GM06990 (cell line): Measurements from ENCODE around the gene FUZ.

Experiments
- DNase-seq: peaks from one replicate; pipeline ENCODE4 v3.0.0-alpha.2; 2011; ENCODE audit not compliant: insufficient read length; ENCODE audit errors: extremely low read depth
- H3K27me3 ChIP-seq: replicated peaks from 2 replicates; pipeline ENCODE4 v1.6.0; 2011; ENCODE audit warnings: low read length; ENCODE audit not compliant: control insufficient read depth, insufficient read depth
- H3K36me3 ChIP-seq: 2 replicates; pipeline ENCODE4 v1.5.1; 2011; ENCODE audit warnings: low read length; ENCODE audit not compliant: control insufficient read depth, insufficient read depth
- H3K4me3 ChIP-seq: replicated peaks from 2 replicates; pipeline ENCODE4 v1.5.1; 2011; ENCODE audit warnings: low read depth, mild to moderate bottlenecking, control low read depth, low read length
- TF ChIP-seq, protein P1 (sequence below): IDR thresholded peaks from 2 replicates; pipeline ENCODE4 v1.5.1; 2011; ENCODE audit warnings: low read length, control low read depth, mild to moderate bottlenecking, inconsistent platforms; ENCODE audit not compliant: insufficient read depth, poor library complexity, severe bottlenecking

FUZ gene

DNA sequence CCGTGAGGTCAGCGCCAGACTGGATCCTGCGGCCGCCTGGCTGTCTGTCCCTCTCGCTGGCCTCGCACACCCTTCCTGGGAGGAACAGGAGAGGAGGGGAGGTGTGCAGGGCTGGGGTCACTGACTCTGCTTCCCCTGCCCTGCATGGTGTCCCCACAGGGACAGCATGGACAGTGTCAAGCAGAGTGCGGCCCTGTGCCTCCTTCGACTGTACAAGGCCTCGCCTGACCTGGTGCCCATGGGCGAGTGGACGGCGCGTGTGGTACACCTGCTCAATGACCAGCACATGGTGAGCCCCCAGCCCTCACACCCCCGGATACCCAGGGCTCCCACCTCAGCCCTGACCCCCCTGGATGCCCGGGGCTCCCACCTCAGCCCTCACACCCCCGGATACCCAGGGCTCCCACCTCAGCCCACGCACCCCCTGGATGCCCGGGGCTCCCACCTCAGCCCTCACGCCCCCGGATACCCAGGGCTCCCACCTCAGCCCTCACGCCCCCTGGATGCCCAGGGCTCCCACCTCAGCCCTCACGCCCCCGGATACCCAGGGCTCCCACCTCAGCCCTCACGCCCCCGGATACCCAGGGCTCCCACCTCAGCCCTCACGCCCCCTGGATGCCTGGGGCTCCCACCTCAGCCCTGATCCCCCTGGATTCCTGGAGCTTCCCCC is 21.2 kb downstream of the FUZ start:
- H3K4me3 ChIP-seq = no peak overlapping the region
- peaks cover 36% of the 10 kb centered on the region for H3K36me3 ChIP-seq
- TF ChIP-seq, protein P1, sequence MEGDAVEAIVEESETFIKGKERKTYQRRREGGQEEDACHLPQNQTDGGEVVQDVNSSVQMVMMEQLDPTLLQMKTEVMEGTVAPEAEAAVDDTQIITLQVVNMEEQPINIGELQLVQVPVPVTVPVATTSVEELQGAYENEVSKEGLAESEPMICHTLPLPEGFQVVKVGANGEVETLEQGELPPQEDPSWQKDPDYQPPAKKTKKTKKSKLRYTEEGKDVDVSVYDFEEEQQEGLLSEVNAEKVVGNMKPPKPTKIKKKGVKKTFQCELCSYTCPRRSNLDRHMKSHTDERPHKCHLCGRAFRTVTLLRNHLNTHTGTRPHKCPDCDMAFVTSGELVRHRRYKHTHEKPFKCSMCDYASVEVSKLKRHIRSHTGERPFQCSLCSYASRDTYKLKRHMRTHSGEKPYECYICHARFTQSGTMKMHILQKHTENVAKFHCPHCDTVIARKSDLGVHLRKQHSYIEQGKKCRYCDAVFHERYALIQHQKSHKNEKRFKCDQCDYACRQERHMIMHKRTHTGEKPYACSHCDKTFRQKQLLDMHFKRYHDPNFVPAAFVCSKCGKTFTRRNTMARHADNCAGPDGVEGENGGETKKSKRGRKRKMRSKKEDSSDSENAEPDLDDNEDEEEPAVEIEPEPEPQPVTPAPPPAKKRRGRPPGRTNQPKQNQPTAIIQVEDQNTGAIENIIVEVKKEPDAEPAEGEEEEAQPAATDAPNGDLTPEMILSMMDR = no peak

DNA sequence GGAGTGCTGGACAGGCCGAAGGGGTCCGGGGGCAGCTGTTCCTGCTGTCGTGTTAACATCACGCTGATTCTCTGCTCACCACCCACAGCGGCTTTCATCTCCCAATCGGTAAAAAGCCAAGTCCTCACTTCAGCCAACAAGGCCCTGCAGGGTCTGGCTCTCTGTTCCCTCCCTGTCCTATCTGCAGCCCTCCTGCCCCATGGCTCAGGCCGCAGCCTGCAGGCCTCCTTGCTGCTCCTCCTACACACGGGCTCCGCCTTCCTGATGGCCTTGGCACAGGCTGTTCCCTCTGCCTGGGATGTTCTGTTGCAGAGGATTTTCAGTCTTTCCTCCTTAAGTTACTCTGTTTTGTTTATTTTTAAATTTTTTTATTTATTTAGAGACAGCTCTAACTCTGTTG is 22.2 kb downstream of the FUZ start:
- TF ChIP-seq, protein P1 = no peak
- Histone ChIP-seq H3K4me3 (no peak overlapping the region), H3K36me3 (peaks cover 28% of the 10 kb centered on the region), H3K27me3 (no peaks in the 10 kb centered on the region)
- DNase-seq = no peak

More for the DNA sequence above, 21.2 kb downstream of the FUZ start:
- no peaks in the 10 kb centered on the region for H3K27me3 ChIP-seq
- no peak for DNase-seq

DNA sequence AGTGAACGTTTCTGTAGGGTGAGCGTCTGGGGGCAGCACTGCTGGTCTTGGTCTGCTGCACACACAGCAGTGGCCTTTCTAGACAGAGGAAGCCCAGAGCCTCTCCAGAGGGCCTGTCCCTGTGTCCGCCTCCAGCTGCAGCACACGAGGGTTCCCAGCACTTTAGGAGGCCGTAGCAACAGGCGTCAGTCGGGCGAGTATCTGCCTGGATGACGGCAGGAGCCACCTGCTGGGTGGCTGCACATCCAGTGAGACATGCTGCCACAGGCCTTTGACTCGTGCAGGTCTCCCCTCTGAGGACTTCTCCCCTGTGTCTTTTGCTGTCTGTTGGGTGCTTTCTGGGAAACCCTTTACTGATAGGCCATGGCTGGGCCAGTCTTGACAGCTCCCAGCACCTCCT is 24.2 kb downstream of the FUZ start:
- H3K27me3 ChIP-seq = no peaks in the 10 kb centered on the region
- peaks cover 24% of the 10 kb centered on the region for H3K36me3 ChIP-seq
- no peak for DNase-seq
- TF ChIP-seq, protein P1 = no peak
- no peak overlapping the region for H3K4me3 ChIP-seq

DNA sequence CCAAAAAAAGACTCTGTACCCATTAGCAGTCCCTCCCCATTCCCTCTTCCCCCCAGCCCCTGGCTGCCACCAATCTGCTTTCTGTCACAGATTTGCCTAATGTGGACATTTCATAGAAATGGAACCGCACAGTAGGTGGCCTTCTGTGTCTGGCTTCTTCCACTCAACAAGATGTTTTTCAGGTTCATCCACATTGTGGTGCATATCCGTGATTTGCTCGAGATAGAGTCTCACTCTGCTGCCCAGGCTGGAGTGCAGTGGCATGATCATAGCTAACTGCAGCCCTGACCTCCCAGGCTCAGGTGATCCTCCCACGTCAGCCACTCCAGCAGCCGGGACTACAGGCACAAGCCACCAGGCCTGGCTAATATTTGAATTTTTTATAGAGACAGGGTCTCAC is 25.3 kb downstream of the FUZ start:
- Histone ChIP-seq H3K4me3 (no peak overlapping the region), H3K27me3 (no peaks in the 10 kb centered on the region), H3K36me3 (peaks cover 20% of the 10 kb centered on the region)
- DNase-seq = no peak
- TF ChIP-seq, protein P1 = no peak

DNA sequence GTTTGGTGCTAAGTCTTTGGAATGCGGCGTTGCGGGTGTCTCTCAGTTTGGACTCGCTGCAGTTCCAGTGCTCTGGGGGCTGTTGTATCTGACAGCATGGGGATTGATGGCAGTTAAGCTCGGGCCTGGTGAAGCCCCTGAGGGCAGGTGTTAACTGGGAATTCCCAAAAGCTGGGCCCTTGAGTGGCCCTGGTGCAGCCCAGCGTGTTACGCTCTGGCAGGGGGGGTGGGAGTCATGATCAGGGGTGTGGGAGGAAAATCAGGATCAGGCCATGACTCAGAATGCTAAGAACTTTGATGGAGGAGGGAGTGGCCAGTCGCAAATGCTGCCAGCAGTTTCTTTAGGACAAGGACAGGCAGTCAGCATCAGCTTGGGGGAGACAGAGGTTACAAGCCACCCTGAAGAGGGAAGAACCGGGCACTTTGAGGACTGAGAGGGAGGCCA is 26.7 kb downstream of the FUZ start:
- Histone ChIP-seq H3K4me3 (no peak overlapping the region), H3K36me3 (peaks cover 21% of the 10 kb centered on the region), H3K27me3 (no peaks in the 10 kb centered on the region)
- TF ChIP-seq, protein P1 = no peak
- no peak for DNase-seq

DNA sequence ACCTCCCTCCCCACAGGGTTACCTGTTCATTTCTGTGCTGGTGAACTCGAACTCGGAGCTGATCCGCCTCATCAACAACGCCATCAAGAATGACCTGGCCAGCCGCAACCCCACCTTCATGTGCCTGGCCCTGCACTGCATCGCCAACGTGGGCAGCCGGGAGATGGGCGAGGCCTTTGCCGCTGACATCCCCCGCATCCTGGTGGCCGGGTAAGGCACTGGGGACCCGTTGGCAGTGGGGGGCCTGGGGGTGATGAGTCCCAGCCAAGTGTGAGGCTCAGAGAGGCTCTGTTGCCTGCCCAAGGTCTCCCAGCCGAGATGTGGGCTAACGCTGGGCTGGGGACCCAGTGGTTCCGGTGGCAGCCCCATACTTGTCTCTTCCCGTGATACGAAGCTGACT is 30.6 kb downstream of the FUZ start:
- TF ChIP-seq, protein P1 = no peak
- DNase-seq = no peak
- Histone ChIP-seq H3K27me3 (no peaks in the 10 kb centered on the region), H3K36me3 (peaks cover 13% of the 10 kb centered on the region), H3K4me3 (no peak overlapping the region)
